ENCODE results near the gene PRR7. TPM values are rescaled to one million over a fixed set of nuclear protein-coding genes. Genes with fewer than 3 reads are reported as not detected.

Gene PRR7
- total and polyA plus RNA-seq, 2 experiments from 2014 or later, result 7.6 to 9.7 TPM

GRCh38 chr5:177462021-177462670, 15.5 kb downstream of the PRR7 start:
- Histone ChIP-seq H3F3A (replicated peaks; ENCODE audit: low read depth) (peaks cover 45% of the 10 kb centered on the region), H2AFZ (no peak overlapping the region), H3K27ac (ENCODE audit: low read depth) (no peak overlapping the region), H3K79me2 (replicated peaks; ENCODE audit: insufficient read depth) (peaks cover 16% of the 10 kb centered on the region), H3K4me1 (ENCODE audit: insufficient read depth) (peaks cover 3% of the 10 kb centered on the region), H3K4me3 (no peak overlapping the region), H3K36me3 (ENCODE audit: insufficient read depth) (peaks cover 43% of the 10 kb centered on the region), H3K27me3 (ENCODE audit: insufficient read depth) (no peaks in the 10 kb centered on the region), H4K20me1 (replicated peaks; ENCODE audit: insufficient read depth) (peaks cover 26% of the 10 kb centered on the region), H3K4me2 (no peak overlapping the region), H3K9me2 (ENCODE audit: insufficient read depth) (no peaks in the 10 kb centered on the region)
- Mint-ChIP-seq H3K4me3 (no peak overlapping the region), H3K27ac (no peak overlapping the region), H3K27me3 (ENCODE audit: insufficient read depth, low read depth, poor library complexity) (peaks cover 31% of the 10 kb centered on the region), H3K9me3 (peaks cover 12% of the 10 kb centered on the region), H3K36me3 (ENCODE audit: low read depth) (peaks cover 80% of the 10 kb centered on the region), H3K4me1 (peaks cover 8% of the 10 kb centered on the region)
- no peak for ATAC-seq
- TF ChIP-seq ZNF114 (CRISPR knock-in tag; IDR thresholded peaks at IDR 0.05) (no peak), POLR2AphosphoS5 (IDR thresholded peaks at IDR 0.05; ENCODE audit: low read depth) (peak; percentile 3; the same call in 1 of the 2 replicates)
- no peak for DNase-seq (ENCODE audit: low spot score)

GRCh38 chr5:177465044-177465443, 18.4 kb downstream of the PRR7 start:
- H3K4me1 Mint-ChIP-seq, result peaks cover 15% of the 10 kb centered on the region; the same call in 2 of the 3 replicates
- no peak overlapping the region for H3K4me2 ChIP-seq
- H3K4me3 Mint-ChIP-seq, result no peak overlapping the region
- peaks cover 88% of the 10 kb centered on the region for H3K36me3 Mint-ChIP-seq (ENCODE audit: low read depth)
- no peak for DNase-seq (ENCODE audit: low spot score)
- H3F3A ChIP-seq (replicated peaks; ENCODE audit: low read depth), result peaks cover 40% of the 10 kb centered on the region
- no peak for ATAC-seq
- H3K27ac ChIP-seq (ENCODE audit: low read depth), result no peak overlapping the region
- peaks cover 37% of the 10 kb centered on the region for H3K79me2 ChIP-seq (replicated peaks; ENCODE audit: insufficient read depth)
- no peak overlapping the region for H3K4me3 ChIP-seq
- no peaks in the 10 kb centered on the region for H3K9me2 ChIP-seq (ENCODE audit: insufficient read depth)
- H3K27me3 ChIP-seq (ENCODE audit: insufficient read depth), result no peaks in the 10 kb centered on the region
- no peak overlapping the region for H2AFZ ChIP-seq
- H3K27ac Mint-ChIP-seq, result no peak overlapping the region
- peaks cover 34% of the 10 kb centered on the region for H3K27me3 Mint-ChIP-seq (ENCODE audit: insufficient read depth, low read depth, poor library complexity)
- peaks cover 40% of the 10 kb centered on the region for H4K20me1 ChIP-seq (replicated peaks; ENCODE audit: insufficient read depth)
- H3K4me1 ChIP-seq (ENCODE audit: insufficient read depth), result peaks cover 11% of the 10 kb centered on the region; the same call in 1 of the 2 replicates
- peaks cover 52% of the 10 kb centered on the region for H3K36me3 ChIP-seq (ENCODE audit: insufficient read depth)
- peaks cover 12% of the 10 kb centered on the region for H3K9me3 Mint-ChIP-seq
- TF ChIP-seq JUNB (IDR thresholded peaks at IDR 0.05; ENCODE audit: unreplicated experiment) (no peak), CTCF (conservative IDR thresholded peaks at IDR 0.05; ENCODE audit: low read depth in 2 of 2) (no peak), EZH2phosphoT487 (IDR thresholded peaks at IDR 0.05; ENCODE audit: unreplicated experiment) (no peak), ETS1 (IDR thresholded peaks at IDR 0.05) (no peak), NANOG (IDR thresholded peaks at IDR 0.05; ENCODE audit: borderline replicate concordance) (no peak), REST (IDR thresholded peaks at IDR 0.05; ENCODE audit: unreplicated experiment) (no peak)

Data from GM23338 (cell line).